ENCODE results near the gene ZBTB46.

Gene ZBTB46

DNA sequence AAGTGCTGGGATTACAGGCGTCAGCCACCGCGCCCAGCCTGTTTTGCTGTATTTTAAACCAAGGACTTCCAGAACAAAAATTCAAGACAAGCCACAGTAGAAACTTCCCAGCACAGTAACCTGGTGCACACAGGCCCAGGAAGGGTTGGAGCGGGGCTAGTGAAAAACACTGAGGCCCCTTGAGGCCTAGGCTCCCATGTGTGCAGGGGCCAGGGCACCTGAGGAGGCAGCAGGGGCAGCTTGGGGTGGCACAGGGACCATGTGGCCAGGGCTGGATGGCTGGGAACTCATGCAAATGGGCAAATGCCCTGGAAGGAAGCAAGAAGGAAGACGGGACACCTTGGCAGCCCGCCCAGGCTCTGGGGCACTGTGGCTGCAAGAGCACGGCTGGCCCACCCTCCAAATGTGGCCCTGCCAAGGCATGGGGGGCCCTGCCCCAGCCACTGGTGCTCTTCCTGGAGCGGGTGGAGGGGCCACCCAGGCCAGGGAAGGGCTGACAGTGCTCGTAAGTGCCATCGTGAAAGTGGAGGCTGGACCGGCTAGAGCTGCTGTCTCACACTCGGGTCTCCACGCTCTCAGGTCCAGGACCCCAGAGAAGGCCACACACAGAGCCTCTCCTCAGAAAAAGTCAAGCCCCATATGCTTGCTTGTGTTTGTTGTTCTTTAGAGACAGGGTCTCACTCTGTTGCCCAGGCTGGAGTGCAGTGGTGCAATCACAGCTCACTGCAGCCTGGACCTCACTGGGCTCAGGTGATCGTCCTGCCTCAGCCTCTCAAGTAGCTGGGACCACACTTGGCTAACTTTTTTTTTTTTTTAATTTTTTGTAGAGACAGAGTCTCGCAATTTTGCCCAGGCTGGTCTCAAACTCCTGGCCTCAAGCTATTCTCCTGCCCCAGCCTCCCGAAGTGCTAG lies 81.2 kb downstream of the ZBTB46 start:
- in situ Hi-C loops (cut with HindIII; ENCODE audit: low sequenced_read_pairs): no loop called here

DNA sequence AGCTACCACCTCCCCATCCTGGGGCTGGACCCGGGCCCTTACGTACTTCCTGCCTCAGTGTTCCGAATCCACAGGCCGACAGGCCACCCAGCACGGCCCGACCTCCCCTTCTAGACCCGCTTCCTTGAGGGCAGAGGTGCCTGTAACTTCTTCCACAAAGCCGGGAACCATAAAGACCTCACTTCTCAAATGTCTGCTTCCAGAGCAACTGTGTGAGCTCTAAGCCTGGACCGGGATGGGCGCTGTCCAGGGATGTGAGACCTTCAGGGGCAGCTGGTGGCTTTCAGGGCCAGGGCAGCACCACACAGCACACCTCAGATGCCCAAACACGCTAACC lies 82.2 kb downstream of the ZBTB46 start:
- in situ Hi-C loops (cut with HindIII; ENCODE audit: low sequenced_read_pairs): no loop called here

DNA sequence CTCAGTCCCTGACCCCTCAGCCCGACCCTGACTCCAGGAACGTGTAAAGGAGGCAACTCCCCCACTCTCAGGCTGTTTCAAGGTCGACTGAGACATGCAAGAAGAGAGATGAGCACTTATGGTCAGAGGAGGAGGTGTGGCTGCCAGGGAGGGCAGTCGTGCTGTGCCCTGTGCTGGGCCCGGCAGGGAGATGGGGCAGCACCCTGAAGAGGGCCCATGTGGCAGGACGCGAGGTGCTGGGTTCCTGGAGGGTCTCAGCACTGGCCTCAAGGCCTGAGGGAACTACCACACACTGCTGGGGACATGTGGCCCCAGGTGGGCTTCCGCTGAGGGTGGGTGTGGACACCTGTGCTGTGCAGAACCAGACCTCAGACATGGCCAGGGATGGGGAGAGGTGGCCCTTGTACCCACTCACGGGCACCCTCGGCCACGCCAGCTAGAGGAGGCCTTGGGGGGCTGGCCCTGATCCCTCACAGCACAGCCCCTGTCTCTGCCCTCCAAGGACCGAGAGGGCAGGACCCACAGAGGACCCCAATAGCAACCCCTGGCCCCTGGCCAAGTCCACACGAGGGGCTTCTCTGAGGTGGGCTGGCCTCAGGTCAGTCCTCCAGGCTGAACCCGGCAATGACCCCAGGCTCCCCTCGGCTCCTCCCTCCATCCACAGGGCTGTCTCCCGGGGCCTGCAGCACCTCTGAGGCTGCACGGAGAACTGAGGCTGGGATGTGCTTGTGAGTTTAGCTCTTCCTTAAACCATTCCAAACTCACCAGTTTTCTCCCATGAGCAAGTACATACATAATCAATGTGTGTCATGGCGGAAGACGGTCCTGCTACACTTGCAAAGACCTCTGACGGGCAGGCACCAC lies 82.8 kb downstream of the ZBTB46 start:
- in situ Hi-C loops (cut with HindIII; ENCODE audit: low sequenced_read_pairs): no loop called here

DNA sequence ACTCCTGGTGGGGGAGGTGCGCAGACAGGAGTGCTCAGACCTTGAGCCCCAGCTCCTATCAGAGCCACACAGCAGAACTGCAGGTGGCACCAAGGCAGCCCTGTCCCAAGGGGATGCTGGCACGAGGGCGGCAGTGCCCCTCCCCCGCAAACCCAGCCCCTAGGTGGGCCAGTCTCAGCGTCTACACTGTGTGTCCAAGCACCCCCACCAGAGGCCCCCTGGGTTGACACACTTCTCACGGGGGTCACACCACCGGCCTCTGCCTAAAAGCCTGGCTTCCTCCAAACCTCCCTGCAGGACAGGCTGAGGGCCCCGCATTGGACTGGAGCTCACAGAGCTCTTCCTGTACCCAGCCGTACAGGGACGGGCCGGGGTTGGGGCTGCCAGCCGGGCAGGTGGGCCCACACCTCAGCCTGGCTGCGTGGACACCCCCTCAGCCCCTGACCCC lies 83.4 kb downstream of the ZBTB46 start:
- in situ Hi-C loops (cut with HindIII; ENCODE audit: low sequenced_read_pairs): no loop called here

DNA sequence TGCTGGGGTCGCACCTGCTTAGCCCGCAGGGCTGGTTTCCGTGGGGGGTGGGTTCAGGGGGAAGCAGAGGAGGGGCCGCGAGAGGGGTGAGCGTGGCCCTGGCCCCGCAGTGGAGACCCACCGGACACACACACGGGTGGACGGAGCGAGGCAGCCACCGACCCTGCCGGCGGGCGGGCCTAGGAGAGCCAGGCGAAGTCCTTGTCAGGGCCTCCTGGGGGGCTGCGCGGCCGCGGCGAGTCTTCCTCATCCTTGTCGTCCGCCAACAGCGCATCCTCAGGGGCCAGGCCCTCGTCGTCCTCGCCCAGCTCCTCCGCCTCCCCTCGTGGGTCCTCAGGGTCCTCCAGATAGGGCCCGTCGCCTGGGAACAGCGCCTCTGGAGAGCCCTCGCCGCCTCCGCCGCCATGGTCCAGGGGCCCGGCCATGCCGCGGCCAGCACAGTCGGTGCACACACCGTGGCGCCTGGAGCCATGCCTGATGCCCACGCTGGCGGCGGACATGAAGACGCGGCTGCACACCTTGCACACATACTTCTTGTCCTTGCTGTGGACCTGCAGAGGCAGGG lies 84.2 kb downstream of the ZBTB46 start:
- in situ Hi-C loops (cut with HindIII; ENCODE audit: low sequenced_read_pairs): no loop called here

DNA sequence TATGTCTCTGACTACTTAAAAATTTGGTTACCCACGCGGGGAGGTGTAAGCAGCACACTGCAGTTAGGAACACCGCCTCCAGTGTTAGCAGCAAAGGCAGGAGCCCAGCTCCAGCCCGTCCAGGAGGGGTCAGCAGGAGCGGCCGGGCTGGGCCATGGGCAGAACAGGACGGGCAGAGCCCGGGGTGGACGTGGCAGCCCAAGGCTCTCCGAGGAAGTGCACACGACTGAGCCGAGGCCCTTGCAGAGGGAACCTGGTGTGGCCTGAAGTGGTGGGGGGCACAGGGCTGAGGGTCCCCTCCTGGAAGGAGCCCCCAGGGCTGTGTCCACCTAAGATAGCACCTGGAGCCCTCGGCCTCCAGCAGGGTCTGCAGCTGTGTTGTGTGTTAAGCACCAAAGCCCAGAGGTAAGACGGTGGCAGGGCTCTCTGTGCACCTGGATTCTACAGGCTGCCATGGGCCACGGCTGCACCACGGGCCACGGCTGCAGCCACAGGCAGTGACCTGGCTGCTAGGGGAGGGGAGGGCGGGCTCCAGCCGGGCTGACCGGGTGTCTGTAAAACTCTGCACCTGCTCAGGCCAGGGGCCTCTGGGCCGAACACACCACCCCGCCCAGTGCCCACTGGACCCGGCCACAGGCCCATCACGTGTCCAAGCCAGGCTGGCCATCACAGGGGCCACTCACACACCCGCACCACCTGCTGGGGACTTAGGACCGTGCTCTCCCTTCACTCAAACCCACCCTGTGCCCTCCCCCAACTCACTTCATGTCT lies 84.9 kb downstream of the ZBTB46 start:
- in situ Hi-C loops (cut with HindIII; ENCODE audit: low sequenced_read_pairs): no loop called here

DNA sequence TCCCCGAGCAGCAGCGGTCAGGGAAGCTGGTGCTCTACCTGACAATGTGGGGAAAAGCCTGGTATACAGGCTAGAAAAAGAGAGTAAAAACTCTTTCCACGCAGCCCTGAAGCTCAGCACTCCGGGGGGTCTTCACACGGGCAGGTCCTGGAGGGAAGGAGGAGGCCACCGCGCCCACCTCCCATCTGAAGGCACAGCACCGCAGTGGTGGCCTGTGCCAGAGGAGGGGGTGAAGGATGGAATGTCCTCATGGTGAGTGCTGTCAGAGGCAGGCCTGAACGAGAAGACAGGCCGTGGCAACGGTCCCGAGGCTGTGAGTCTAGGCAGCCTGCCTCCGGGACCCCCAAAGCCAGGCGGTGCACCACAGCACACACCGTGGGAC lies 85.6 kb downstream of the ZBTB46 start:
- in situ Hi-C loops (cut with HindIII; ENCODE audit: low sequenced_read_pairs): no loop called here

DNA sequence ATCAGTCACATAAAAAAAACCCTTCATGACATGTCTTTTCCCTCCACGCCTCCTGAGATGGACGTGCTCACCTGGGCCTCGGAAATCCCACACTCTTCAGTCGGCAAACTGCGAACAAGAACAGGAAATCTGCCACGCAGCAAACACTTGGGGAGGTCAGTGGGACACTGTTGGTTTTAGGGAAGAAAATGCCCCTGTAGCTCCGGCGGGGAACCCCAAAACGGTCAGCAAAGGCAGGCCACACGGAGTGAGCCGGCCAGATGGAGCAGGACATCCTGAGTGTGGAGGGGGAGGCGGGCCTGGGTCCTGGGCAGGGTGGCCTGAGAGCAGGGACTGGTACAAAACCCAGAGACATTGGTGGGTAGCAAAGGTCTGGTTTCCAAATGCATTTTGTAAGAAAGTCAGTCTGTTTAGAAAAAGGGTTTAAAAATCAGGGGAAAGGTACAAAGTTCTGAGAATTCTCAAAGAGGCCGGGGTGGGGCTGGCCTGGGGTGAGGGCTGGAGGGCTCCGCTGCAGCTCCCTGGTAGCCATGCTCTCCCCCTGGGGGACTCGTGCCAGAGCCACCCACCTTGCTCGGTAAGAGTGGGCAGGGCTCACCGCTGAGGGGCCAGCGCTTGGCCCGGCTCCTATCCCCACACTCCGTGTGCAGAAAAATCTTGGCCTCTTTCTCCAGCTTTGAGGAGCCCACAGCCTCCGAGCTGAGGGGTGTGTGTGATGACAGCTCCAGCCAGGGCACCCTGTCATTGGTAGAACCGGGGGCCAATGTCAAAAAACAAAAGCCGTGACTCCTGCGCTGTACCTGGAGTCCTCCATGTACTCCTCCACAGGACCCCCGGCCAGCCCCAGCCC lies 86.3 kb downstream of the ZBTB46 start:
- in situ Hi-C loops (cut with HindIII; ENCODE audit: low sequenced_read_pairs): no loop called here

DNA sequence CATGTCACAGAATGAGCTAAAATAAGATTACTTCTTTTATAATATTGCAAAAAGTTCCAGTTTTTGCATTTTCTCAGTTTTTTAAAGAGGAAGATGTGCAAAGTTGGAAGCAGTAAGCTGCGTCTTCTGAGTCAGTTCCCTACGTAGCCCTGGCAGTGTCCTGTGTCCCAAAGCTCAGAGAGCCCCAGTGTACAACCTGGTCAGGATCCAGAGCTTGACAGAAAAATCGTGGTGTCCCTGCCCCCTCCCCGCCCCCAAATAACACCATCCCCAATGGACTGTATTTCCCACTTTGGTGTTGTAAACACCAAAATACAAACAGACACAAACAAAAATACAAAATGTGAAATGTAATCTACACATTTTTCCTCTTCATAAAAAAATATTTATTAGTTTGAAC lies 86.9 kb downstream of the ZBTB46 start:
- in situ Hi-C loops (cut with HindIII; ENCODE audit: low sequenced_read_pairs): no loop called here

DNA sequence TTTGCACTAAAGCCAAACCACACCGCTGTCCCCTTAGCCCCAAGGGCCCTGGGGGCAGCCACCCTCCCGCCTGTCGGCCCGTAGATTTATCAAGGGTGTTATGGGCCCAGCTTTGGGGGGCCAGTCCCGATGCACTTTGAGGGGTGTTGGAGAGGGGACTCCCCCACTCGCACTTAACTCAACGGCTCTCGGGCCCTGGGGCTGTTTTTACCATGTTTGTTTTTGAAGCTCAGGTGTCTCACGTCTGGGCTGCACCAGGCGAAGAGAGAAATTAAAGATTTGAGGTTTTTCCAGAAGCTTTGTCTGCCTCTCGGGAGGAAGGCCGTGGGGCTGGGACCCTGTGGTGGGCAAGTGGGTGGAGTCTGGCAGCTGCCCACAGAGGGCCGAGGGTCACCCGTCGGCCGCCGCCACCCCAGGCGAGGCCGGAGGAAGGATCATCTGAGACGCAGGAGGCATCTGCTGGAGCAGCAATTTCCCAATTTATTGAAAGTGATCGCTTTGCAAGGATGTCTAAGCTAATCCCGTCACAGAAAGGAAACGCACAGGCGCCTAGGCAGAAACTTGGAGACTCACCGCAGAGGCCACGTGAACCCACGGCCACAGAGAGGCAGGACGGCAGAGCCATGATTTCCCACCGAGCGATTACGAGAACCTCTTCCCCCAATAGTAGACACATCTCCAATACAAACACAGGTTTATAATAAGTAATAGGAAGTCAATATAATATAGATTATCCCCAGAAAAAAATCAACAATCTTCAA lies 87.7 kb downstream of the ZBTB46 start:
- in situ Hi-C loops (cut with HindIII; ENCODE audit: low sequenced_read_pairs): no loop called here

DNA sequence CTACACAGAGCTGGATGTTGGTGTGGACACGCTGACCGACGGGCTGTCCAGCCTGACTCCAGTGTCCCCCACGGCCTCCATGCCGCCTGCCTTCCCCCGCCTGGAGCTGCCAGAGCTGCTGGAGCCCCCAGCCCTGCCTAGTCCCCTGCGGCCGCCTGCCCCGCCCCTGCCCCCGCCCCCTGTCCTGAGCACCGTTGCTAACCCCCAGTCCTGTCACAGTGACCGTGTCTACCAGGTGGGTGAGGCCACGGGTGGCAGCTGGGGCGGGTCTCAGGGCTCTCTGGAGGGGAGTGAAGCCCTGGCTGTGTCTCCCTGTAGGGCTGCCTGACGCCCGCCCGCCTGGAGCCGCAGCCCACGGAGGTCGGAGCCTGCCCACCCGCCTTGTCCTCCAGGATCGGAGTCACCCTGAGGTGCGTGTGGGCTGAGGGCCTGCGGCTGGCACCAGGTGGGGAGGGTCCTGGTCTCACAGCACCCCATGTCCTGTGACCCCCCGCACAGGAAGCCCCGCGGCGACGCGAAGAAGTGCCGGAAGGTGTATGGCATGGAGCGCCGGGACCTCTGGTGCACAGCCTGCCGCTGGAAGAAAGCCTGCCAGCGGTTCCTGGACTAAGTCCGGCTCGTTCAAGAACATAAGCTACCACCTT lies 88.6 kb downstream of the ZBTB46 start:
- in situ Hi-C loops (cut with HindIII; ENCODE audit: low sequenced_read_pairs): no loop called here

DNA sequence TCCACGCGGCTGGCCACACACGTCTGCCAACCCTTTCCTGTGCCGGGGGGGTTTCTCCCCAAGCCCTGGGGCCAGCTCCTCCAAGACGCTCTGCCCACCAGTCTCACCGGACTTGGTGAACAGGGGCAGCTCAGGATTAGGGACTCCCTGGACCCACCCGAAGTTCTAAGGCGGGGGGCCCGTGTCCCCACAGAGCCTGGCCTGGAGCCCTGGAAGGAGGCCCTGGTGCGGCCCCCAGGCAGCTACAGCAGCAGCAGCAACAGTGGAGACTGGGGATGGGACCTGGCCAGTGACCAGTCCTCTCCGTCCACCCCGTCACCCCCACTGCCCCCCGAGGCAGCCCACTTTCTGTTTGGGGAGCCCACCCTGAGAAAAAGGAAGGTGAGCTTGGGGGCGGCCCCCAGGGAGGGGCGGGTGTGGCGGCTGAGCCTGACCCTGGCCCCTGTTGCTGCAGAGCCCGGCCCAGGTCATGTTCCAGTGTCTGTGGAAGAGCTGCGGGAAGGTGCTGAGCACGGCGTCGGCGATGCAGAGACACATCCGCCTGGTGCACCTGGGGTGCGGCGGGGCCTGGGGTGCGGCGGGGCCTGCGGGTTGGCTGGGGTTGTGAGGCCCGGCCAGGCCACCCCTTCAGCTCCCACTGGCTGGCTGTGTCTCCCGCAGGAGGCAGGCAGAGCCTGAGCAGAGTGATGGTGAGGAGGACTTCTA lies 89.2 kb downstream of the ZBTB46 start:
- in situ Hi-C loops (cut with HindIII; ENCODE audit: low sequenced_read_pairs): no loop called here

DNA sequence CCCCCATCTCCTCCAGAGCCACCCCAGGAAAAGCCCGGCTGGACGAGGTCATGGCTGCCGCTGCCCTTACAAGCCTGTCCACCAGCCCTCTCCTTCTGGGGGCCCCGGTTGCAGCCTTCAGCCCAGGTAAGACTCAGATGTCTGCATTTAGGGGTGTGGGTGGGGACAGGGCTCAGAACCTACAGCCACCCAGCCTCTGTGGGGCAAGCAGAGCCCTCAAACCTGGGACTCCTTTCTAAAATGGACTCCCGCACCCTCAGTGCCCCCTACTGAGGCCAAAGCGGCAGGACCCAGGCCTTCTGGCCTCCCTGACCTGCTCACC lies 89.7 kb downstream of the ZBTB46 start:
- in situ Hi-C loops (cut with HindIII; ENCODE audit: low sequenced_read_pairs): no loop called here

DNA sequence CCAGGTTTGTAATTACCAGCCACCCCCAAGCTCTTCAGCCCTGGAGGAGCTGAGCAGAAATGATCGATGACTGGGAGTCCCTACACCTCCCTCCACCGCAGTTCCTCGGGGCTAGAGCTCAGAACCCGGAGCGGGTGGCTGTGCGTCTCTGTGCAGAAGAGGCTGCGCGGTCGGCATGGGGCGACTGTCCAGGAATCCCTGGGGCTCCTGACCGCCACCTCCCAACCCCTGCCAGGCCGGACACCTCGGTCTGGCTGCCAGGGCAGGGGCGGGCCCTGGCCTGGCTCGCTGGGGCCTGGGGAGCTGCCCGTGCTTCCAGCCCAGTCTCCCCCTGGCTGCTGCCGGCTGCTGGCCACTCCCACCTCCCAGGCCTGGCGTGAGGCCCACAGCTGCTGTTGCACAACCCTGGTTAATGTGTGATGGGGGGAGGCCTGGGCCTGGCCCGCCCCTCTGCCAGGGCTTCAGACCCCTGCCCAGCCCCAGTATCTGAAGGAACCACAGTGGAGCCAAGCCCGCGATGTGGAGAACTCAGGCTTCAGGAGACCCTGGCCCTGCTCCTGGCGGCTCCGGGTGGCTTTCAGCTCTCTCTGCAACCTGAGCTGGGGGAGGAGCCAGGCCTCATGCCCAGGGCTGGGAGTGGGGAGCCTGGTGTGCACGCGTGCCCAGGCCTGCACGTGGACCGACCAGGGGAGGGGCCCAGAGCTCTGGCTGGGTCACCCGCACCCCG lies 90.3 kb downstream of the ZBTB46 start:
- in situ Hi-C loops (cut with HindIII; ENCODE audit: low sequenced_read_pairs): no loop called here

DNA sequence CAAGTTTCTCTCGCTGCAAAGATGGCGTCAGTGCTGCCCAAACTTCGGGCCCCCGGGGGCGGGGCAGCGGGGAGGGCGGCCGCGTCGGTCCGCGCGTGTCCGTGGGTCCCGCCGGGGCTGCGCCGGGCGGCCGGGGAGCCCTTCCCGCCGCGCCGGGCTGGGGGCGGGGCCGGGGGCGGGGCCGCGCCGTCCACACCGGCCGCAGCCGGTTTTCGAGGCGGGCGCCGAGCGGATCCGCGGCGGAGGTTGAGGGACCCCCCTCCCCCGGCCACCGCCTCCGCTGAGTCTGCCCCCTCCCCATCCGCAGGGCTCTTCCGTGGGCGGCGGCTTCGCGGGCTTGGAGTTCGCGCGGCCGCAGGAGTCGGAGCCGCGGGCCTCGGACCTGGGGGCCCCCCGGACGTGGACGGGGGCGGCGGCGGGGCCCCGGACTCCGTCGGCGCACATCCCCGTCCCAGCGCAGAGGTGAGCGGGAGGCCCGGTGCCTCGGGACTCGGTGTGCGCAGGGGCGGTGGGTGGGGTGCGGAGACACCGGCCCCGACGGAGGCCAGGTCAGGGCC lies 90.9 kb downstream of the ZBTB46 start:
- in situ Hi-C loops (cut with HindIII; ENCODE audit: low sequenced_read_pairs): no loop called here

DNA sequence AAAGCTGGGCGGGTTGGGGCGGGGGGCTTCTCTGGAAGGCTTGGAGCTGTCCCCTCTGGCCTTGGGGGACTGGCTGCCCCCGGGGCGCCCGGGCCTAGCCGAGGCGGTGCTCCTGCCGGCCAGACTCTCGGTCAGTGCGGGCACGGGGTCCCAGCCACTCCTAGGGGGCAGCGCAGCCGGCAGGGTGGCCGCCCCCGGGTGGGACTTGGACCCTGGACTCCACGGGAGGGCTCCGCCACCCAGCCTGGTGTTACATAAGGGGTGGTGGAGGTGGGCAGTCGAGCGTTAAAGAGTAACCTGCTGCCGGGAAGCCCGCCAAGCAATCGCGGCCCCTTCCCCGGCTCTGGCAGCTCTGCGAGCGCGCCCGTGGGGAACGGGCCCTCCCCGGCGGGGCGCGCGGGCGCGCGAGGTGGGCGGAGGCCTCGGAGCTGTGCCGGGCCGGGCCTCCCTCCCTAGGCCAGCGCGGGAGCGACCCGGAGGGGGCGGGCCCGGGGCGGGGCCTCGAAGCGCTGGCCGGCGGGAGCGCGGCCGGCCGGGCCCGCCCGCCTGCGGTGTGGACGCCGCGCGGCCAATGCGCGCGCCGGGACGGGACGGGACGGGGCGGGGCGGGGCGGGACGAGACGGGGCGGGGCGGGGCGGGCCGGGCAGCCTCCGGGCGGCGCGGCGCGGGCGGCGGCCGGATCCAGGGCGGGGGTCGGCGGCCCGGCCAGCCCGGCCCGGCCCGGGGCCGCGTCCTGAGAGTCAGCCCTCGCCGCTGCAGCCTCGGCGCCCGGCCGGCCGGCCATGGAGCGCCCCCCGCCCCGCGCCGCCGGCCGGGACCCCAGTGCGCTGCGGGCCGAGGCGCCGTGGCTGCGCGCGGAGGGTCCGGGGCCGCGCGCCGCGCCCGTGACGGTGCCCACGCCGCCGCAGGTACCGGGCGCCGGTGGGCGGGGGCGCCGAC lies 91.7 kb downstream of the ZBTB46 start, which contains the start of gene SLC2A4RG:
TSS of gene SLC2A4RG (plus strand) at position 647 of the 940 bp plus-strand sequence. CDS start at position 784, 137 bp downstream.
- in situ Hi-C loops (cut with HindIII; ENCODE audit: low sequenced_read_pairs): no loop called here
